Measurements from ENCODE around the gene INPP4A.

- TF ChIP-seq POLR2A (IDR thresholded peaks at IDR 0.05) (no peak), CTCF (IDR thresholded peaks at IDR 0.05) (no peak)
These were observed 18.9 kb downstream of the INPP4A start for GRCh38 chr2:98463551-98463971.
